Activated CD4-positive, alpha-beta T cell treated with anti-CD3 and anti-CD28 coated beads for 36 hours (primary cell): ENCODE measurements around the gene RAB15. TPM values are rescaled to one million over a fixed set of nuclear protein-coding genes. Genes with fewer than 3 reads are reported as not detected.
"Not testable (repeated sequence)": the region's sequence is repeated elsewhere in the genome, so short reads cannot be mapped to it uniquely, and the experiment has no call there.

Experiments used
- ATAC-seq: fragments of 200-7000 bp; cut with Tn5 transposase; one replicate; pipeline ENCODE4 v1.10.0; 2021; ENCODE audit warnings: mild to moderate bottlenecking, moderate library complexity
- CTCF ChIA-PET: fragments of 350-600 bp; sonication (Branson Sonifier 250); formaldehyde crosslinking; loops from one replicate; lab custom pipeline; 2021; ENCODE audit warnings: antibody characterized with exemption; lab: Charles Lee
- POLR2A ChIA-PET: fragments of 350-600 bp; sonication (Branson Sonifier 250); formaldehyde crosslinking; loops from one replicate; lab custom pipeline; 2021; ENCODE audit warnings: antibody characterized with exemption, inconsistent platforms; lab: Charles Lee
- DNase-seq: peaks from one replicate; pipeline ENCODE4 v3.0.0-alpha.2; 2020
- H3K27ac Mint-ChIP-seq: one replicate; pipeline ENCODE4 v1.8.0; 2021; ENCODE audit warnings: mixed read lengths
- H3K27me3 Mint-ChIP-seq: one replicate; pipeline ENCODE4 v1.8.0; 2021; ENCODE audit warnings: mixed read lengths
- H3K36me3 Mint-ChIP-seq: one replicate; pipeline ENCODE4 v1.8.0; 2021; ENCODE audit warnings: low read depth, mixed read lengths
- H3K4me1 Mint-ChIP-seq: one replicate; pipeline ENCODE4 v1.8.0; 2021; ENCODE audit warnings: mixed read lengths
- H3K4me3 Mint-ChIP-seq: one replicate; pipeline ENCODE4 v1.8.0; 2021; ENCODE audit warnings: mild to moderate bottlenecking, moderate library complexity, mixed read lengths
- H3K9me3 Mint-ChIP-seq: one replicate; pipeline ENCODE4 v1.8.0; 2021; ENCODE audit warnings: low read depth, mixed read lengths
- intact Hi-C, 2 experiments: fragments of 100-400 bp; cut with DNase I in 1 of 2; cut with micrococcal nuclease in 1 of 2; formaldehyde crosslinking; loops; one replicate each; pipeline versions ENCODE4 v1.14.2 to v1.15.1; 2022 to 2024; cut with DNase I, micrococcal nuclease
- total RNA-seq, 2 experiments: library from RNA; stranded (reverse); gene quantifications; one replicate each; pipeline ENCODE4 v1.2.3, GENCODE V29; 2021

The RAB15 gene
- total RNA-seq, 2 experiments from 2014 or later = 3.7 to 5.3 TPM

DNA sequence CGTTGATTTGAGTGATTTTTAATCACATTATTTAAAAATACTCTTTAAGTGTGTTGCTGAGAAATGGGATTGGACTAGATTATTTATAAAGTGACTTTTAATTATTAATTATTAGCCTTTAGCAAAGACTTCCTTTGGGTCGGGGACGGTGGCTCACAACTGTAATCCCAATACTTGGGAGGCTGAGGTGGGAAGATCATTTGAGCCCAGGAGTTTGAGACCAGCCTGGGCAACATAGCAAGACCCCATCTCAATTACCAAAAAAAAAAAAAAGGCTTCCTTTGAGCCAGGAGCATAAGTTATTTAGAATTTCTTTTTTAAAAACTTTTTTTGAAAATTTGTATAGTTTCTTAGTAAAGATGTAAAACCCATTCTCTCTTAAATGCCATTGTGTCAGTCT, 49.1 kb downstream of the RAB15 start:
- peaks cover 57% of the 10 kb centered on the region for H3K4me1 Mint-ChIP-seq
- intact Hi-C loops = no loop called here
- no peak for DNase-seq
- ChIA-PET POLR2A (no interaction called here), CTCF (interaction anchor here (0.6 to 2.1 kb wide), 2 partner anchors 8 to 521 kb away, joined by 4 to 9 read pairs; partner anchors contain the start of gene CHURC1)
- H3K27me3 Mint-ChIP-seq = no peaks in the 10 kb centered on the region
- H3K4me3 Mint-ChIP-seq = no peak overlapping the region
- H3K27ac Mint-ChIP-seq = no peak overlapping the region
- no peak for ATAC-seq
- H3K9me3 Mint-ChIP-seq = peaks cover 4% of the 10 kb centered on the region
- peaks cover 41% of the 10 kb centered on the region for H3K36me3 Mint-ChIP-seq

DNA sequence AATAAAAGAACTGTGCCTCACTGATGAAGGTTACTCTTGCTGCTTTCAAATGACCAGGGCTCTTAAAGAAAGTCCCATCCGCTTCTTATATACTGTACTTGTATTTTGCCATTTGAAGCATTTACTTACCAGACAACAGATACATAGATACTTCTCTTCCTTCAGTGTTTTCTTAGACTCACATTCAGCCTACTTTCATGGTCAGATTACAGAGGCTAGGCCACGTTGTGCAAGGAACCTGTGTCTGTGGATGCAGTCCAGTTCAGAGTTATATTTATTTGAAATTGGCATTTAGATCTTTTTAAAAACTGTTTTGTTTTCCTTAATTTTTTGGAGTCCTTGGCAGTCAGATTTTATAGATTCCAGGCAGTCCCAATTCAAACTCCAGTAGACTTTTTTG, 51.7 kb downstream of the RAB15 start:
- peaks cover 68% of the 10 kb centered on the region for H3K4me1 Mint-ChIP-seq
- intact Hi-C loops = no loop called here

DNA sequence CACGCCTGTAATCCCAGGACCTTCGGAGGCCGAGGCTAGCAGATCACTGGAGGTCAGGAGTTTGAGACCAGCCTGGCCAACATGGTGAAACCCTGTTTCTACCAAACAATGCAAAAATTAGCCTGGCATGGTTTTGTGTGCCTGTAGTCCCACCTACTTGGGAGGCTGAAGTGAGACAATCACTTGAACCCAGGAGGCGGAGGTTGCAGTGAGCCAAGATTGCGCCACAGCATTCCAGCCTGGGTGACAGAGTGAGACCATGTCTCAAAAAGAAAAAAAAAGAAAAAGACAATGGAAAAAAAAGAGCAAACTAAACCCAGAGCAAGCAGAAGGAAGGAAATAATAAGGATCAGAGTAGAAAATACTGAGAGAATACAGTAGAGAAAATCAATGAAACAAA, 52.5 kb downstream of the RAB15 start:
- DNase-seq (no peak), ATAC-seq (no peak)
- H3K27me3 Mint-ChIP-seq = no peaks in the 10 kb centered on the region
- ChIA-PET POLR2A (interaction anchor here (0.6 kb wide), 1 partner anchor 246 kb away, joined by 3 read pairs; no protein-coding TSS in a partner anchor), CTCF (interaction anchor here (1.4 to 2.1 kb wide), 2 partner anchors 12 to 17 kb away, joined by 3 to 5 read pairs; no protein-coding TSS in a partner anchor)
- peaks cover 50% of the 10 kb centered on the region for H3K36me3 Mint-ChIP-seq
- intact Hi-C loops = loop anchor here in 1 of 2 experiments (10.0 kb wide), 1 partner anchor 1275 kb away; the partner anchor contains the start of gene WDR89
- no peak overlapping the region for H3K4me3 Mint-ChIP-seq
- H3K27ac Mint-ChIP-seq = peak overlapping the region; percentile 19
- peaks cover 4% of the 10 kb centered on the region for H3K9me3 Mint-ChIP-seq
- peaks cover 72% of the 10 kb centered on the region for H3K4me1 Mint-ChIP-seq

More for the DNA sequence above, 51.7 kb downstream of the RAB15 start:
- H3K27me3 Mint-ChIP-seq = no peaks in the 10 kb centered on the region
- DNase-seq (no peak), ATAC-seq (no peak)
- peaks cover 4% of the 10 kb centered on the region for H3K9me3 Mint-ChIP-seq
- POLR2A ChIA-PET = no interaction called here
- H3K4me3 Mint-ChIP-seq = no peak overlapping the region
- peak overlapping the region; percentile 11 for H3K27ac Mint-ChIP-seq
- CTCF ChIA-PET = interaction anchor here (1.0 to 1.4 kb wide), 2 partner anchors 11 to 417 kb away, joined by 3 read pairs; no protein-coding TSS in a partner anchor
- peaks cover 46% of the 10 kb centered on the region for H3K36me3 Mint-ChIP-seq

DNA sequence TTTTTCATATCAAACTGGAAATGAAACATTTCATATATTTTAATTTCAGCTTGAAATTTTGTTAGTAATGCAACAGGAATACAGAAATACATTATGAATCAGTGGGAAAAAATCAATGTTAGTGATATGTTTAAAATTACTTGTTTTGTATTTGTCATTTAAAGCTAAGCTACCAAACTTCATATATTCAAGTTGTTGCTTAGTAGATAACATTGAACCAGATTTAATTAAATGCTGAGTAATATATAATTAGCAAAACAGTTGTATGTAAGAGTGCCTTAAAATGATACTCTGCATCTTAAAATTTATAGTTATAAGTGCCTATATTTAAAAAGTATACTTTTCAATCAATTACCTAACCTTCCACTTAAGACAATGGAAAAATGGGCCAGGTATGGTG, 52.9 kb downstream of the RAB15 start:
- Mint-ChIP-seq H3K36me3 (peaks cover 47% of the 10 kb centered on the region), H3K4me3 (no peak overlapping the region), H3K27me3 (no peaks in the 10 kb centered on the region), H3K27ac (no peak overlapping the region), H3K9me3 (peaks cover 4% of the 10 kb centered on the region), H3K4me1 (peaks cover 68% of the 10 kb centered on the region)
- ChIA-PET CTCF (interaction anchor here (0.7 to 2.1 kb wide), 2 partner anchors 18 to 30 kb away, joined by 3 to 5 read pairs; no protein-coding TSS in a partner anchor), POLR2A (no interaction called here)
- ATAC-seq (no peak), DNase-seq (no peak)
- intact Hi-C loops = loop anchor here in 1 of 2 experiments (10.0 kb wide), 1 partner anchor 1274 kb away; the partner anchor contains the start of gene WDR89

DNA sequence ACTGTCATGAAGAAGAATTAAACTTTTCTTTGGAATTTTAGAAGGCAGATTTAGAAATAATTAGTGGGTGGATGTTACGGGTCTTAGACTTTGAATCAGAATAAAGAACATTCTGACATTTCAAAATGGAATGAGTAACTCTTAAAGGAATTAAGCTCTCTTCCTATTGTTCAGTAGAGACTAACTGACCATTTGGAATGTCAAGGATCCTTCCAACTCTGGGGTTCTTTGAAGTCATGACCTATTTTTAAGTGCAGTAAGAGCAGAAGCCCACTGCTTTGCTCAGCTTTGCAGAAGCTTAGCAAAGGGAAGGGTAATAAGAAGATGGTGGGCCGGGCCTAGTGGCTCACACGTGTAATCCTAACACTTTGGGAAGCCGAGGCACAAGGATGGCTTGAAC, 53.9 kb downstream of the RAB15 start:
- no peak overlapping the region for H3K4me3 Mint-ChIP-seq
- POLR2A ChIA-PET = no interaction called here

DNA sequence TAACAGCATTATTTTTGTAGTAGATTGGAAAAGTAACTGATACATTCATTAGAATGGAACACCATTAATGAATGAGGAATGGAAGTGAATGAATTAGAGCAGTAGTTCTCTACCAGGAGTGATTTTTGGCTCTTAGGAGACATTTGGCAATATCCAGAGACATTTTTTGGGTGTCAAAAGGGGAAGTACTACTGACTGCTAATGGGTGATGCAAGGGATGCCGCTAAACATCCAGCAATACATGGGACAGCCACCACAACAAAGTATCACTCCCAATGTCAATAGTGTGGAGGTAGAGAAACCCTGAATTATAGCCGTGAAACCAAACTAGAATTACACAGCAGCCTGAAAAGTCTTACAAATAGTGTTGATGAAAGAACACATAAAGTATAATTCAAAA, 56.3 kb downstream of the RAB15 start:
- CTCF ChIA-PET = interaction anchor here (1.2 to 1.3 kb wide), 3 partner anchors 10 to 71 kb away, joined by 3 to 4 read pairs (median 4); partner anchors contain the start of gene FNTB
- peaks cover 36% of the 10 kb centered on the region for H3K36me3 Mint-ChIP-seq
- peak overlapping the region; percentile 89 for H3K4me3 Mint-ChIP-seq
- no peaks in the 10 kb centered on the region for H3K9me3 Mint-ChIP-seq
- DNase-seq (no peak), ATAC-seq (no peak)
- POLR2A ChIA-PET = interaction anchor here (1.7 kb wide), 1 partner anchor 35 kb away, joined by 5 read pairs; no protein-coding TSS in a partner anchor
- H3K27me3 Mint-ChIP-seq = no peaks in the 10 kb centered on the region
- intact Hi-C loops = loop anchor here (2.0 to 10.0 kb wide), 2 partner anchors 13 to 1271 kb away; partner anchors contain the start of gene WDR89 (in 1 of the 2)
- H3K4me1 Mint-ChIP-seq = peaks cover 59% of the 10 kb centered on the region
- H3K27ac Mint-ChIP-seq = peak overlapping the region; percentile 95

More for the DNA sequence above, 53.9 kb downstream of the RAB15 start:
- intact Hi-C loops = loop anchor here in 1 of 2 experiments (10.0 kb wide), 1 partner anchor 1273 kb away; the partner anchor contains the start of gene WDR89
- peaks cover 4% of the 10 kb centered on the region for H3K9me3 Mint-ChIP-seq
- peaks cover 43% of the 10 kb centered on the region for H3K36me3 Mint-ChIP-seq
- peaks cover 67% of the 10 kb centered on the region for H3K4me1 Mint-ChIP-seq
- CTCF ChIA-PET = interaction anchor here (0.7 to 2.1 kb wide), 4 partner anchors 19 to 684 kb away, joined by 3 to 5 read pairs (median 4); partner anchors contain the start of gene FNTB
- H3K27me3 Mint-ChIP-seq = no peaks in the 10 kb centered on the region
- no peak for DNase-seq
- ATAC-seq = no peak
- H3K27ac Mint-ChIP-seq = peak overlapping the region; percentile 67

DNA sequence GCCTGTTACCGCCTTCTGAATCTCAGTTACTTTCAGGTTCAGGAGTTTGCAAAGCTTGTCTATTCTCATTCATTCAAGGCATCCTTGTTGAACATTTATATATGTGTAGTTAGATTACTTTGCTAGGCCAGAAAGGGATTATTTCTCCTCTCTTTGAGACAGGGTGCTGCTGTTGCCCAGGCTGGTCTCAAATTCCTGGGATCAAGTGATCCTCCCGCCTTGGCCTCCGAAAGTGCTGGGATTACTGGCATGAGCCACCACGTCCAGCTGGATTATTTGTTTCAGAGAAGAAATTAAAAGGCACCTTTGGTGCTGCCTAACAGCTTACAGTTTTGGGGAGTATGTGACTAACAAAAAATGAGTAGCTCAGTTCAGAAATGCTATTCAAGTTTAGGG, 57.1 kb downstream of the RAB15 start:
- ChIA-PET CTCF (interaction anchor here (0.7 to 1.3 kb wide), 7 partner anchors 9 to 572 kb away, joined by 3 to 9 read pairs (median 3); partner anchors contain the start of gene FNTB), POLR2A (interaction anchor here (0.5 to 1.7 kb wide), 6 partner anchors 21 to 374 kb away, joined by 3 to 6 read pairs (median 4); partner anchors contain the start of genes FNTB and HSPA2)
- H3K27ac Mint-ChIP-seq = peak overlapping the region; percentile 95
- DNase-seq (no peak), ATAC-seq (no peak)
- no peaks in the 10 kb centered on the region for H3K27me3 Mint-ChIP-seq
- intact Hi-C loops = loop anchor here (2.0 to 10.0 kb wide), 2 partner anchors 14 to 1270 kb away; partner anchors contain the start of gene WDR89 (in 1 of the 2)
- peak overlapping the region; percentile 89 for H3K4me3 Mint-ChIP-seq
- H3K9me3 Mint-ChIP-seq = no peaks in the 10 kb centered on the region
- peaks cover 30% of the 10 kb centered on the region for H3K36me3 Mint-ChIP-seq
- peaks cover 51% of the 10 kb centered on the region for H3K4me1 Mint-ChIP-seq

DNA sequence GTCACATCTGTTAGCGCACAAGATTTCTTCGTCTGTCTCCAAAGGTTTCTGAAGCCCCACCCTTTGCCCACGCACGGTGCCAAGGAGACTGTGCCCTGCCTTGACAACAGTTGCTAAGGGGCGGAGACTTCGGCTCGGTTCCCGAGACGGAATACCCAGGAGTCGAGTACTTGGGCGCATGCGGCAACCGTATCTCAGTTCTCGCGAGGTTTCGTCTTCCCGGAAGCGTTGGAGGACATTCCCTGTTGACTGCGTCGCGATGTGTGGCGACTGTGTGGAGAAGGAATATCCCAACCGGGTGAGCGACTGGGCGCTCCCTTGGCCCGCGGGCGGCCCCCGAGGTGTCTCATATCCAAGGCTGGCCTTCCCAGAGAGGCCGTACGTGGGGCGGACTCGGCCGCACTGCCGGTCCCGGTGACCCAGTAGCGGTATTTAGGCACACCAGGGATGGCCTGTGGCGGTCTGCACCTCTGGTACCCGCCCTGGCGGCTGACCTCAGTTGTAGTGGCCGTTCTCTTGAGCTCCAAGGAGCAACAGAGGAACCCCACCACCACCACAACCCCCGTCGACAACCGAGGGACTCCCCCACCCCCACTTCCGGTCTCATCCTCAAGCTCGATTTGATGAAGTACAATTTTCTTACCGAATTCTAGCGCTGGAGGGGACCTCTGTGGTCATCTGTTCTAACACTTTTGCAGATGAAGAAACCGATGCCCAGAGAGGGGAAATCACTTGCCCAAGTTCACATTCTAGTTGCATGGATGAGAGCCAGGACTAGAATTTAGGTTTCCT, 57.7 kb downstream of the RAB15 start, which contains the start of gene CHURC1:
Gene CHURC1 (plus strand): TSS at position 219 of the 792 bp plus-strand sequence. CDS start 41 bp downstream, at position 260.
- CTCF ChIA-PET = interaction anchor here (0.7 to 1.3 kb wide), 8 partner anchors 10 to 571 kb away, joined by 3 to 9 read pairs (median 4); partner anchors contain the start of genes FNTB and ZBTB25
- H3K4me1 Mint-ChIP-seq = peaks cover 45% of the 10 kb centered on the region
- ATAC-seq = peak; percentile 96

DNA sequence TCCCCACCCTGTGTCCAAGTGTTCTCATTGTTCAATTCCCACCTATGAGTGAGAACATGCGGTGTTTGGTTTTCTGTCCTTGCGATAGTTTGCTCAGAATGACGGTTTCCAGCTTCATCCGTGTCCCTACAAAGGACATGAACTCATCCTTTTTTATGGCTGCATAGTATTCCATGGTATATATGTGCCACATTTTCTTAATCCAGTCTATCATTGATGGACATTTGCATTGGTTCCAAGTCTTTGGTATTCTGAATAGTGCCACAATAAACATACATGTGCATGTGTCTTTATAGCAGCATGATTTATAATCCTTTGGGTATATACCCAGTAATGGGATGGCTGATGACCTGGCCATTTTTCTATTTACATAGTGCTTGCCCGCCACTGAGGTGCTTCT, 58.7 kb downstream of the RAB15 start:
- intact Hi-C loops = loop anchor here in 1 of 2 experiments (10.0 kb wide), 1 partner anchor 1269 kb away; the partner anchor contains the start of gene WDR89
- not testable (repeated sequence) for H3K27ac Mint-ChIP-seq

More for the DNA sequence above, 57.7 kb downstream of the RAB15 start, which contains the start of gene CHURC1:
- Mint-ChIP-seq H3K4me3 (peak within 1 kb of the TSS; percentile 89), H3K27me3 (no peaks in the 10 kb centered on the region), H3K27ac (peak within 1 kb of the TSS; percentile 95), H3K36me3 (peaks cover 25% of the 10 kb centered on the region), H3K9me3 (no peaks in the 10 kb centered on the region)
- intact Hi-C loops = loop anchor here (1.0 to 10.0 kb wide), 12 partner anchors 14 to 1270 kb away; partner anchors contain the start of genes FUT8 (in 1 of the 2), HSPA2 (in 1 of the 2), MAX (in 1 of the 2) and MTHFD1 (in 1 of the 2)
- DNase-seq = peak; percentile 98
- POLR2A ChIA-PET = interaction anchor here (0.5 to 1.7 kb wide), 6 partner anchors 21 to 374 kb away, joined by 3 to 6 read pairs (median 4); partner anchors contain the start of genes FNTB and HSPA2

DNA sequence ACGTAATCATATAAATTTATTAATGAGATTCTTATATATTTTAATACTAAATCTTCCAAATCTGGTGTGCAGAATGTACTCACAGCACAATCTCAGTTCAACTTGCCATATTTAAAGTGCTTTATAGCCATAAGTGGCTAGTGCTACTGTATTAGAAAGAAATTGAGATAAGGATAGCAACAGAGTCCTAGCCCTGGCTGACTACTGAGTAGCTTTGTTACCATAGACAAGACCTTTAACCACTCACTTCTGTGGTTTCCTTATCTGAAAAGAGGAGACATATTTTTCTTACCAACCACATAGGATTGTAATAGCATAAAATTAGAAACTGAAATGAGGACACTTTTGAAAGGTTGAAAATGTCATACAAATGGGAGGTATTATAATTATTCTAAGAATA, 59.9 kb downstream of the RAB15 start:
- Mint-ChIP-seq H3K4me3 (no peak overlapping the region), H3K36me3 (peaks cover 18% of the 10 kb centered on the region), H3K9me3 (no peaks in the 10 kb centered on the region), H3K27me3 (no peaks in the 10 kb centered on the region), H3K27ac (no peak overlapping the region), H3K4me1 (peaks cover 27% of the 10 kb centered on the region)
- intact Hi-C loops = loop anchor here in 1 of 2 experiments (10.0 kb wide), 1 partner anchor 1267 kb away; the partner anchor contains the start of gene WDR89
- ChIA-PET POLR2A (no interaction called here), CTCF (interaction anchor here (0.7 to 1.0 kb wide), 2 partner anchors 21 to 86 kb away, joined by 3 read pairs; no protein-coding TSS in a partner anchor)
- ATAC-seq = no peak
- DNase-seq = no peak

More for the DNA sequence above, 58.7 kb downstream of the RAB15 start:
- DNase-seq, H3K9me3 Mint-ChIP-seq, ATAC-seq, POLR2A ChIA-PET, H3K27me3 Mint-ChIP-seq, CTCF ChIA-PET: not testable (repeated sequence)
- Mint-ChIP-seq H3K4me3 (peak overlapping the region; percentile 89), H3K4me1 (peaks cover 39% of the 10 kb centered on the region), H3K36me3 (peaks cover 23% of the 10 kb centered on the region)
